Measurements from ENCODE around the gene PAAF1. TPM values are rescaled to one million over a fixed set of nuclear protein-coding genes. Genes with fewer than 3 reads are reported as not detected.
A peak's percentile ranks its signal among the peaks of the same experiment; 100 is the strongest.

The PAAF1 gene
- total RNA-seq, 8 experiments from 2014 or later = 15.4 to 32.0 (median 27.9) TPM

DNA sequence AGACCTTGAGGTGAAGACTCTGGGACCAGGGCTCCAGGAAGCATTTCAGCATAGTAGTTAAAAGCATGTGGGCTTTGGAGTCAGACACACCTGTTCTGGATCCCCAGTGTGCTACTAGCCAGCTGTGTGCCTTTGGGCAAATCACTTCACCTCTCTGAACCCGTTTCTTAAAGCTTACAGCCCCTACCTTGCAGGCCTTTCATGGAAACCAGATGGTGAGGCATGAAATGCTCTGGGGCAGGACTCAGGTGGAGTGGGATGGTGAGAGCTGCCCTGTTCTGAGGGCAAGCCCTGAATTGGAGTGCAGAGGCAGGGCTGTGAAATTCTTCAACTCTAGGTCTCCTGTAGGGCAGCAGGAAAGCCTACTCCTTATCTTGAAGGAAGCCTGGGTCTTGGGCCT, 95.4 kb downstream of the PAAF1 start:
- in situ Hi-C loops (cut with MboI; ENCODE audit: low pct_unique_long_range_greater_than_20kb in 2 of 9, low sequenced_read_pairs in 9 of 9, unreplicated experiment in 9 of 9) = no loop called here
- 40 to 100% methylated on average over 1 of the region's 1 CpG; no CpG with 5 or more reads in 8 of the 10 experiments for WGBS, 10 experiments
- ATAC-seq (replicated peaks in 6 of 8) = no peak

DNA sequence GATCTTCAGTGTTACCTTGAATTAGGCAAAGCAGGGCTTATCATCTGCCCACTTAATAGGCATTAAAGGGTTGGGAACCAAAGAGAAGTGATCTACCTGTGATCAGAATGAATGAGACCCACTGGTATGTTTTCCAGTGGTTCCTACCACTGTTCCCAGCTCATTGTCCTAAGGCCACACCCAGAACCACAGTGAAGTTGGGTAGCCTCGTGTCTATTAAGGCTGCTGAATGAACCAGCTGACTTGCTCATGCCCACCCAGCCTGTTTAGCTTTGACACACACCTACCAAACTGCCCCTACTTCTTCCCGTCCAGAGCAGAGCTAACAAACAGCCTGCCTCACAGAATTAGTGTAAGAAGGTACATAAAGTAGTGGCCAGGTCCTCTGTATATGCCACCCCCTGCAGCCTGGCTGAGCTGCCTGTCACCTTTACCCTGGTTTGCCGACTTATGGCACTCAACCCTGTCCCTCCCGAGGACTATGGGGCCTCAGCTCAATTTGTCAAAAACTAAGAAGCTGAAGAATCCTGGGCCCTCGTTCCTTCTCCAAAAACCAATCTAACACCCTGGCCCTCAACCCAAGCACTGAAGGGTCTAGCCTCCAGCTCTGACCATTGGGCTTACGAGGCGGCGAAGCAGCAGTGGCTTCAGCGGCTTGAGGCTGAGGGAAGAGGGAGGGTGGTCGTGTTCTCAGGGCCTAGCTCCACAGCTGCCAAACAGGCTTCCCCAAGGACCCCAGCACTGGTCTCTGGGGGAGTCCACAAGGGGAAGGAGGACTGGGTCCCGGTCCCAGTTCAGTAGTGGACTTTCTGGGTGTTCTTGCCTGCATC, 96.0 kb downstream of the PAAF1 start:
- no peak overlapping the region for H3K27ac ChIP-seq
- in situ Hi-C loops (cut with MboI; ENCODE audit: low pct_unique_long_range_greater_than_20kb in 2 of 9, low sequenced_read_pairs in 9 of 9, unreplicated experiment in 9 of 9) = no loop called here
- no peaks in the 10 kb centered on the region for H3K4me1 ChIP-seq (replicated peaks in 1 of 2)
- no peak for ATAC-seq (replicated peaks in 6 of 8)
- no peak overlapping the region for H3K4me3 ChIP-seq
- 42 to 88% (median 77%) methylated on average over 2 to 7 of the region's 11 CpGs; no CpG with 5 or more reads in 2 of the 10 experiments for WGBS, 10 experiments

More for the DNA sequence above, 95.4 kb downstream of the PAAF1 start:
- no peak overlapping the region for H3K4me3 ChIP-seq
- no peak overlapping the region for H3K27ac ChIP-seq
- no peaks in the 10 kb centered on the region for H3K4me1 ChIP-seq (replicated peaks in 1 of 2)

DNA sequence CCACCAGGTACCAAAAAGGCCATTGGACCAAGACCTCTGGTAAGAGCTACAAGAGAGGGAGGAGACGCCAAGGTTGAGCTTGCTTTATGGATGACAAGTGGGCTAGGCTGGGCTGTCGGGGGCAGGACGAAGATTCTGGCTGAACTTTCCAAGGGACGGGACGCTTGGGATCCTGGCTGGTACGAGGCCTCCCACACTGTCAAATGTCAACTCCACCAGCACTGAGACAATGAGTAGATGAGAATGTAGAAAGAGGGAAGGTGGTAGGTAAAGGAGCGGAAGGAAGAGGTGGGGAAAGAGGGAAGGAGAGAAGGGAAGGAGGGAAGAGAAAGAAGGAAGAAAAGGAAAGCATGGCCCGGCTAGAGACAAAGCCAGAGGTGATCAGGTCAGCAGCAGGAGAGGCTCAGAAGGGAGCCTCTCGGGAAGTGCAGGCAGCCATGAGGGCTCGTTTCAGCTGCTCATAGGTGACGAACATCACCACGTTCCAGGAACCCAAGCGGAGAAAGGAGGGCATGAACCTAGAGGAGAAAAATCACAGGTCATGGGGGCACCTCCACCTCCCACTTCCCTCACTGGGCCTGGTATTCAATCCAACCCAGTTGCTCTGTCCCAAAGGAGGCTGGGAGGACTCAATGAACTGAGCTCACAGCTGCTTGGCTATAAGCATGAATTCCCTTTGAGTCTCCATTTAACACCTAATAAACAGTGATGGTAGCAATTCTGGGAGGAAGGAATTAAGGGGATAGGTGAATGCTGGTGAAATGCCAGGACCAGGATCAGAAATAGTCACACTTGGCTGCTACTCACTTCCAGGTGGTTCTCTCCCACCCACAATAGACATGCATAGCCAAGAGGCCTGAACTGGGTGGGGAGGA, 98.0 kb downstream of the PAAF1 start:
- WGBS, 10 experiments = 90 to 100% (median 94%) methylated on average over 2 to 12 of the region's 13 CpGs; no CpG with 5 or more reads in 1 of the 10 experiments
- no peak overlapping the region for H3K27ac ChIP-seq
- no peak for ATAC-seq (replicated peaks in 6 of 8)
- no peaks in the 10 kb centered on the region for H3K4me1 ChIP-seq (replicated peaks in 1 of 2)
- in situ Hi-C loops (cut with MboI; ENCODE audit: low pct_unique_long_range_greater_than_20kb in 2 of 9, low sequenced_read_pairs in 9 of 9, unreplicated experiment in 9 of 9) = no loop called here
- no peak overlapping the region for H3K4me3 ChIP-seq

DNA sequence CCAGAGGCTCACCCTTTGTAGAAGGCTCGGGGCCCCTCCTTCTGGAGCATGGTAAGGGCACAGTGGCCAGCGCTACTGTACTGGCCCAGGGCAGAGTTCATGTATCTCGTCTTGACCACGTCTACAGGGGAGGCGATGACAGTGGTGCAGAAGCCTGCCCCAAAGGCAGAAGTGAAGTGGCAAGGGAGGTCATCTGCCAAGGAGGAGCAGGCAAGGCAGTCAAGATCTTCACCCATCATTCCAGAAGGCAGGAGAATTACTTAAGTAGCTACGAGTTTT, 98.6 kb downstream of the PAAF1 start:
- Histone ChIP-seq H3K27ac (no peak overlapping the region), H3K4me3 (no peak overlapping the region), H3K4me1 (replicated peaks in 1 of 2) (no peaks in the 10 kb centered on the region)
- WGBS, 10 experiments = 80 to 100% (median 83%) methylated on average over 1 to 3 of the region's 6 CpGs; no CpG with 5 or more reads in 5 of the 10 experiments
- in situ Hi-C loops (cut with MboI; ENCODE audit: low pct_unique_long_range_greater_than_20kb in 2 of 9, low sequenced_read_pairs in 9 of 9, unreplicated experiment in 9 of 9) = no loop called here
- no peak for ATAC-seq (replicated peaks in 6 of 8)

DNA sequence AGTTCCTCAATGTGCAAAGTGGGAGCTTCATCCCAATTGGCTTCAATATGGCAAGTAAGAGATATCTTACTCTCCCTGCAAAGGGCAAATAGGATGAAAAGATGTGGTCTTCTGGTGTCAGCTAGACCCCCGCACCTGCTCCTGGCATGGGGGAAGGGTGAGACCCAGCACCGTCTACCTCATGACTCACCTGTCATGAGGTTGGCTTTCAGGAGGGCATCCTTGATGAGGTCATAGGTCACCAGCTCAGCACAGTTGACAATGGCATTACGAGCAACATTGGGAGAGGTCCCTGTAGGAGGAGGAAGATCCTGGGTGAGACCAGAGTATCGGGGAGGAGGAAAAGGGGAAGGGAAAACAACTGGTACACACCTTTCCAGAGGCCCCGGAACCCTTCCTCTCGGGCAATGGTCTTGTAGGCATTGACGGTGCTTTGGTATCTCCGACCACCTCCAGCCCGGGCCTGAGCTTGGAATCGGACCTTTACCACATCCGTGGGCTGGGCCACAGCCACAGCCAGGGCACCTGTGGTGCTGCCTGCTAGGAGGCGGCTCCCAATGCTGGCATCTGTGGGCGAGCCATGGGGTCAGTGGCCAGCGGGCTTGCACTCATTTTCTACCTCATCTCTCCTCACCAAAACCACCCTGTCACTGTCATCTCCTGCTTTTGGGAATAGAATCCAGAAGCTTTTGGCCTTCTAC, 99.8 kb downstream of the PAAF1 start:
- 73 to 100% (median 98%) methylated on average over 1 to 5 of the region's 14 CpGs; no CpG with 5 or more reads in 2 of the 10 experiments for WGBS, 10 experiments
- in situ Hi-C loops (cut with MboI; ENCODE audit: low pct_unique_long_range_greater_than_20kb in 2 of 9, low sequenced_read_pairs in 9 of 9, unreplicated experiment in 9 of 9) = no loop called here

DNA sequence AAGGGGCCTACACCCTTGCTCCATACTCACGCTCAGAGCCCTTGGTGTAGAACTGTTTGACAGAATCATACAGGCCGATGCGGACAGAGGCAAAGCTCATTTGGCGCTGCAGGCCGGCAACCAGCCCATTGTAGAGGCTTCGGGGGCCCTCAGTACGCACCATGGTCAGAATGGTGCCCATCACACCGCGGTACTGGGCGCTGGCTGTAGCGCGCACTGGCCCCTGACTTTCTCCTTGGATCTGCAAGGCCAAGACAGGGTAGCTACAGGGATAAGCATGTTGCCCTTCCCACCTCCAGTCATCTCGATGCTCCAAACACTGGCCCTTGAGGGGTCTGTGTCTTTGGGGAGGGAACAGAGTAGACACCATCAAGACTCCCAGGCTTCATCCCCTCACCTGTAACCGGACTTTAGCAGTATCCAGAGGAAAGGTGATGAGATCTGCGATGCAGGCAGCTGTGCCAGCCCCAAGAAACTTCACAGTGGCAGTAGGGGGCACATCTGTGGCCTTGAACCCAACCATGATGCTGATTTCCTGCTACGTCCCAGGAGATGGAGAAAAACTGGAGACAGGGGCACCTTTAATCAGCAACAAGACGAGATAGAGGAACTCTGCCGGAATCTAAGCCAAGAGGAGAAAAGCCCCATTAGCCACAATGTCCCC, 101.2 kb downstream of the PAAF1 start:
- WGBS, 10 experiments = 89 to 100% (median 92%) methylated on average over 2 to 7 of the region's 18 CpGs; no CpG with 5 or more reads in 3 of the 10 experiments
- in situ Hi-C loops (cut with MboI; ENCODE audit: low pct_unique_long_range_greater_than_20kb in 2 of 9, low sequenced_read_pairs in 9 of 9, unreplicated experiment in 9 of 9) = no loop called here
- Histone ChIP-seq H3K4me3 (no peak overlapping the region), H3K27ac (no peak overlapping the region), H3K4me1 (replicated peaks in 1 of 2) (peaks cover 0 to 5% of the 10 kb centered on the region in 2 donors)
- no peak for ATAC-seq (replicated peaks in 6 of 8)

More for the DNA sequence above, 99.8 kb downstream of the PAAF1 start:
- peaks cover 0 to 2% of the 10 kb centered on the region in 2 donors for H3K4me1 ChIP-seq (replicated peaks in 1 of 2)
- H3K27ac ChIP-seq = no peak overlapping the region
- no peak overlapping the region for H3K4me3 ChIP-seq
- no peak for ATAC-seq (replicated peaks in 6 of 8)

DNA sequence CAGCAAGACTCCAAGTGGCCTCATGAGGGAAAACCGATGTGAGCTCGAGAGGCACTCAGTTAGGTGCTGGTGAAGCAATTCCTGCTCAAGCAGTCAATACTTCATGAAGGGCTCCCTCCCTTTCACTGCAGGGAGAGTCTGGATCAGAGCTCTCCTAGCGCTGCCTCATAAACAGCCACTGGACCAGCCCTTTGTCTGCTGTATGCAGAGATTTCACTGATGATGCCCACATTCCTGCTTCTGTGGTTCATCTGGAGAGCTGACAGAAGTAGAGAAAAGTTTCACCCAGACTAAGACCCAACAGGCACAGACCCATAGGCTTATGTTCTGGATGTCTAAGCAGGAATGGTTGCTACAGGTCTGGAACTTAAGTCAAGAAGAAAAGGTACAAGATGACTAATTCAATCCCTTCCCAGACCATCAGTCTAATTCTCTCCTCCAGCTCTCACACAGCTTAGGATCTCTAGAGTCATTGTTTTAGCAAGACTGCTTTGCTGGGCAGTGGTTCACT, 101.8 kb downstream of the PAAF1 start:
- Histone ChIP-seq H3K4me3 (no peak overlapping the region), H3K4me1 (replicated peaks in 1 of 2) (peaks cover under 1 to 5% of the 10 kb centered on the region in 2 donors), H3K27ac (no peak overlapping the region)
- WGBS, 10 experiments = 90 to 100% (median 98%) methylated on average over 2 to 3 of the region's 3 CpGs; no CpG with 5 or more reads in 4 of the 10 experiments
- ATAC-seq (replicated peaks in 6 of 8) = no peak
- in situ Hi-C loops (cut with MboI; ENCODE audit: low pct_unique_long_range_greater_than_20kb in 2 of 9, low sequenced_read_pairs in 9 of 9, unreplicated experiment in 9 of 9) = no loop called here

DNA sequence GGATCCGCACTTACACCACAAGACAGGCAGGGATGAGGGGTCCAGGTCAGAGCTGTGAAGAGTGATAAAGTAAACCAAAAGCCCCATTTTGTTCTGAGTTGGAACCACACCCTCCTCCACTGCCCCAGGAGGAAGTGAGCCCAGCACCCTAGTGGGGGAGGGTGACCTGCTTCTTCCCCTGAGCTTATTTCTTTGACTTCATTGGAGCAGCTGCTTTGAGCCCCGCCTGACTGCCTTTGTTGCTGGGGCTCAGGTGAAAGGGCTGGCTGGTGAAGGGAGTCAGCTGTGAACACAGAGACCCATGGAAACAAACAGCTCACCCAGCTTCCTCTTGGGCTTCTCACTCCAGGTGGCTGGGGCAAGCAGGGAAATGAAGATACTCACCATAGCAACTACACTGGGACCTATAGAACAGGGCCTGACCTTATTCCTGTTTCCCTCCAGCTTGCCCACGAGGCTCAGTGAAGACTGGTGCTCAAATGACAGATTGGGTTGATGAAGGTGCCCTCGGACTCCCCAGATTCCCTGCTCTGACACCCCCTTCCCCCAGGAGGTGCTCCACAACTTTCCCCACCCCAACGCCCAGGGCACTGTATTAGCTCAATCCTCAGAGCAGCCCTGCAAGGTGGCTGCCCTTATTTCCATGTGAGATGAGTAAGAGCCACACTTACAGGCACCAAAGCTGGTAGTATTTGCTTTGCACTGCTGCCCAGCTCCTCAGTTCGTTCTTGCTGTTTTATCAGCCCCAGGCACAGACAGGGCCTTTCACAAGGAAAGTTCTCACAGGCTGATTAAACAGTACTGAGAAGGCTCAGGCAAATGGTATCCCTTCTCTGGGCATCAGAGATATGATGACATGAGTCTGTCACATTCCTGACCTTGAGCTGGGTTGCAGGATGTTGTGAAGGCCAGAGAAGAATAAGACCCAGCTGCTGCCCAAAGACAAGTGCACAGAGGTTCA, 103.5 kb downstream of the PAAF1 start:
- peak in 1 of 8 experiments; percentile 4 for ATAC-seq (replicated peaks in 6 of 8)
- 50 to 100% (median 100%) methylated on average over 1 to 4 of the region's 6 CpGs; no CpG with 5 or more reads in 3 of the 10 experiments for WGBS, 10 experiments
- no peak overlapping the region for H3K4me3 ChIP-seq
- in situ Hi-C loops (cut with MboI; ENCODE audit: low pct_unique_long_range_greater_than_20kb in 2 of 9, low sequenced_read_pairs in 9 of 9, unreplicated experiment in 9 of 9) = no loop called here
- no peak overlapping the region for H3K27ac ChIP-seq
- H3K4me1 ChIP-seq (replicated peaks in 1 of 2) = peaks cover 3 to 11% of the 10 kb centered on the region in 2 donors

Other genes with a start within 250 kb of the PAAF1 start
- 10 to 100 TPM in 2 of 8 experiments, 1 to 10 TPM in 6; 2.1 to 21.0 (median 4.7) TPM for gene PLEKHB1, start 230.4 kb upstream of the PAAF1 start, total RNA-seq
- gene RAB6A, start 115.9 kb upstream of the PAAF1 start, total RNA-seq = 100 to 1,000 TPM in 4 of 8 experiments, 10 to 100 TPM in 4; 61.5 to 173 (median 100) TPM
- gene MRPL48, start 89.1 kb upstream of the PAAF1 start, total RNA-seq = 10 to 100 TPM; 33.3 to 60.5 (median 45.0) TPM
- 100 to 1,000 TPM in 3 of 8 experiments, 10 to 100 TPM in 5; 45.1 to 199 (median 75.5) TPM for gene COA4, start 153 bp upstream of the PAAF1 start, total RNA-seq
- 1 to 10 TPM in 2 of 8 experiments, under 1 TPM in 5, not detected in 1; 0.17 to 6.7 (median 0.55) TPM for gene DNAJB13, start 74.0 kb downstream of the PAAF1 start, total RNA-seq
- 10 to 100 TPM in 2 of 8 experiments, 1 to 10 TPM in 6; 1.3 to 15.0 (median 4.0) TPM for gene UCP2, start 105.8 kb downstream of the PAAF1 start, total RNA-seq
- 1 to 10 TPM in 6 of 8 experiments, under 1 TPM in 2; 0.51 to 2.6 (median 2.1) TPM for gene UCP3, start 132.1 kb downstream of the PAAF1 start, total RNA-seq